ENCODE measurements around the gene PCBP3.

PCBP3 gene

GRCh38 chr21:45927032-45927431, 283.5 kb downstream of the PCBP3 start:
- Histone ChIP-seq H3K27me3 (no peaks in the 10 kb centered on the region), H3K27ac (no peak overlapping the region), H3K9me3 (no peaks in the 10 kb centered on the region), H3K4me3 (ENCODE audit: low read depth in 1 of 2, low read length in 1 of 2) (no peak overlapping the region), H3K36me3 (no peaks in the 10 kb centered on the region), H3K4me1 (ENCODE audit: control insufficient read depth in 1 of 2, insufficient read depth in 1 of 2, low read depth in 1 of 2, low read length in 1 of 2) (no peaks in the 10 kb centered on the region)
- no peak for TF ChIP-seq CTCF (IDR thresholded peaks at IDR 0.05)

GRCh38 chr21:45927851-45928850, 284.6 kb downstream of the PCBP3 start:
- H3K27ac ChIP-seq = no peak overlapping the region
- no peaks in the 10 kb centered on the region for H3K9me3 ChIP-seq
- H3K27me3 ChIP-seq = no peaks in the 10 kb centered on the region
- no peaks in the 10 kb centered on the region for H3K4me1 ChIP-seq (ENCODE audit: control insufficient read depth in 1 of 2, insufficient read depth in 1 of 2, low read depth in 1 of 2, low read length in 1 of 2)
- no peaks in the 10 kb centered on the region for H3K36me3 ChIP-seq
- no peak overlapping the region for H3K4me3 ChIP-seq (ENCODE audit: low read depth in 1 of 2, low read length in 1 of 2)
- TF ChIP-seq CTCF (IDR thresholded peaks at IDR 0.05) = no peak

- Histone ChIP-seq H3K36me3 (no peaks in the 10 kb centered on the region), H3K9me3 (no peaks in the 10 kb centered on the region), H3K27ac (no peak overlapping the region), H3K4me3 (ENCODE audit: low read depth in 1 of 2, low read length in 1 of 2) (no peak overlapping the region), H3K27me3 (no peaks in the 10 kb centered on the region), H3K4me1 (ENCODE audit: control insufficient read depth in 1 of 2, insufficient read depth in 1 of 2, low read depth in 1 of 2, low read length in 1 of 2) (no peaks in the 10 kb centered on the region)
- TF ChIP-seq CTCF (IDR thresholded peaks at IDR 0.05) = no peak
Measured at GRCh38 chr21:45929449-45929848, 285.9 kb downstream of the PCBP3 start.

GRCh38 chr21:45930231-45930760, 286.8 kb downstream of the PCBP3 start:
- no peaks in the 10 kb centered on the region for H3K9me3 ChIP-seq
- H3K27ac ChIP-seq = no peak overlapping the region
- no peak overlapping the region for H3K4me3 ChIP-seq (ENCODE audit: low read depth in 1 of 2, low read length in 1 of 2)
- no peaks in the 10 kb centered on the region for H3K36me3 ChIP-seq
- no peaks in the 10 kb centered on the region for H3K4me1 ChIP-seq (ENCODE audit: control insufficient read depth in 1 of 2, insufficient read depth in 1 of 2, low read depth in 1 of 2, low read length in 1 of 2)
- no peaks in the 10 kb centered on the region for H3K27me3 ChIP-seq
- TF ChIP-seq CTCF (IDR thresholded peaks at IDR 0.05) = no peak

GRCh38 chr21:45930792-45931191, 287.3 kb downstream of the PCBP3 start:
- Histone ChIP-seq H3K27me3 (no peaks in the 10 kb centered on the region), H3K9me3 (no peaks in the 10 kb centered on the region), H3K4me1 (ENCODE audit: control insufficient read depth in 1 of 2, insufficient read depth in 1 of 2, low read depth in 1 of 2, low read length in 1 of 2) (no peaks in the 10 kb centered on the region), H3K36me3 (no peaks in the 10 kb centered on the region), H3K27ac (no peak overlapping the region), H3K4me3 (ENCODE audit: low read depth in 1 of 2, low read length in 1 of 2) (no peak overlapping the region)
- TF ChIP-seq CTCF (IDR thresholded peaks at IDR 0.05) = no peak
